AG04449 (cell line): ENCODE data around the gene REV3L.

Experiments used
- CTCF ChIA-PET: fragments of 350-600 bp; formaldehyde crosslinking; extraction: SDS; loops from one replicate; lab custom pipeline; 2021; ENCODE audit warnings: antibody characterized with exemption; lab: Yijun Ruan, JAX
- POLR2A ChIA-PET: fragments of 400-600, 350-600 bp; formaldehyde crosslinking; extraction: SDS; loops from one replicate; lab custom pipeline; 2020; ENCODE audit warnings: antibody characterized with exemption, inconsistent platforms; lab: Yijun Ruan, JAX
- DNase-seq: peaks from one replicate; pipeline ENCODE4 v3.0.0-alpha.2; 2010; ENCODE audit warnings: low read depth, low spot score
- H3K4me3 ChIP-seq: 2 replicates; pipeline ENCODE4 v1.5.1; 2011; ENCODE audit warnings: low read depth, mild to moderate bottlenecking, control low read depth, low read length
- TF ChIP-seq, protein P1 (sequence below): IDR thresholded peaks from one replicate; pipeline ENCODE4 v1.5.1; 2011; ENCODE audit warnings: mild to moderate bottlenecking, moderate library complexity, low read length, control low read depth, inconsistent platforms; ENCODE audit not compliant: insufficient read depth; ENCODE audit errors: missing control alignments

Gene REV3L

DNA sequence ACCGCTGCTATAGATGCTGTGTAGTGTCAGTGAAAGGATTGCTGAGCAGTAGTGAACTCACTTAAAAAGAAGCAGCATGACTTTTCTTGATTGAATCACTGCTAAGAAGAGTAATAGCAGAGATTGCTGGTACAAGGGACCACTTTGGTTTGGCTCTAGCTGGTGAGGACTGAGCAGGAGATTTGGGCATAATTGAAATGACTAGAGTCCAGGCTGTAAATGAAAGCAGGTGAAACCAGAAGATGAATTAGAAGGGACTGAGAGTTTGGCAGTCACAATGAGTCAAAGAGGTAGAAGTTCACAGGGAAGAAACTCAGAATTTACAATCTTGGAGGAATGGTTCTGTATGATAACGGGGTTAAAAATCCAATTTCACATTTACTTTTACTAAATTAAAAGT lies 19.1 kb upstream of the REV3L start:
- H3K4me3 ChIP-seq = no peak overlapping the region
- no peak for DNase-seq
- TF ChIP-seq, protein P1, sequence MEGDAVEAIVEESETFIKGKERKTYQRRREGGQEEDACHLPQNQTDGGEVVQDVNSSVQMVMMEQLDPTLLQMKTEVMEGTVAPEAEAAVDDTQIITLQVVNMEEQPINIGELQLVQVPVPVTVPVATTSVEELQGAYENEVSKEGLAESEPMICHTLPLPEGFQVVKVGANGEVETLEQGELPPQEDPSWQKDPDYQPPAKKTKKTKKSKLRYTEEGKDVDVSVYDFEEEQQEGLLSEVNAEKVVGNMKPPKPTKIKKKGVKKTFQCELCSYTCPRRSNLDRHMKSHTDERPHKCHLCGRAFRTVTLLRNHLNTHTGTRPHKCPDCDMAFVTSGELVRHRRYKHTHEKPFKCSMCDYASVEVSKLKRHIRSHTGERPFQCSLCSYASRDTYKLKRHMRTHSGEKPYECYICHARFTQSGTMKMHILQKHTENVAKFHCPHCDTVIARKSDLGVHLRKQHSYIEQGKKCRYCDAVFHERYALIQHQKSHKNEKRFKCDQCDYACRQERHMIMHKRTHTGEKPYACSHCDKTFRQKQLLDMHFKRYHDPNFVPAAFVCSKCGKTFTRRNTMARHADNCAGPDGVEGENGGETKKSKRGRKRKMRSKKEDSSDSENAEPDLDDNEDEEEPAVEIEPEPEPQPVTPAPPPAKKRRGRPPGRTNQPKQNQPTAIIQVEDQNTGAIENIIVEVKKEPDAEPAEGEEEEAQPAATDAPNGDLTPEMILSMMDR = no peak
- POLR2A ChIA-PET = no interaction called here
- CTCF ChIA-PET = interaction anchor here (1.4 kb wide), 1 partner anchor 24 kb away, joined by 4 read pairs; no protein-coding TSS in a partner anchor

GRCh38 chr6:111499269-111499793 lies 16.3 kb upstream of the REV3L start:
- DNase-seq = no peak
- TF ChIP-seq, protein P1 = no peak
- ChIA-PET CTCF (interaction anchor here (1.1 kb wide), 1 partner anchor 9 kb away, joined by 4 read pairs; no protein-coding TSS in a partner anchor), POLR2A (no interaction called here)
- no peak overlapping the region for H3K4me3 ChIP-seq

- no peak for DNase-seq
- ChIA-PET CTCF (interaction anchor here (0.8 kb wide), 1 partner anchor 9 kb away, joined by 4 read pairs; no protein-coding TSS in a partner anchor), POLR2A (no interaction called here)
- TF ChIP-seq, protein P1 = no peak
- no peak overlapping the region for H3K4me3 ChIP-seq
Measured at GRCh38 chr6:111494951-111495635, 12.1 kb upstream of the REV3L start.

- POLR2A ChIA-PET = no interaction called here
- DNase-seq = no peak
- CTCF ChIA-PET = no interaction called here
- no peak overlapping the region for H3K4me3 ChIP-seq
- TF ChIP-seq, protein P1 = no peak
Measured at GRCh38 chr6:111492499-111492898, 9.5 kb upstream of the REV3L start.

- ChIA-PET CTCF (interaction anchor here (0.7 to 0.9 kb wide), 2 partner anchors 19 to 59 kb away, joined by 3 to 4 read pairs; no protein-coding TSS in a partner anchor), POLR2A (no interaction called here)
- H3K4me3 ChIP-seq = no peak overlapping the region
- TF ChIP-seq, protein P1 = no peak
- DNase-seq = no peak
Measured at GRCh38 chr6:111490067-111490466, 7.0 kb upstream of the REV3L start.

- CTCF ChIA-PET = interaction anchor here (1.2 kb wide), 1 partner anchor 34 kb away, joined by 4 read pairs; no protein-coding TSS in a partner anchor
- no peak for DNase-seq
- H3K4me3 ChIP-seq = no peak overlapping the region
- POLR2A ChIA-PET = no interaction called here
- TF ChIP-seq, protein P1 = no peak
Measured at GRCh38 chr6:111487661-111488060, 4.6 kb upstream of the REV3L start.
